DOHH2 (cell line): ENCODE results near the gene HEPHL1.

Experiments
- H3F3A ChIP-seq: fragments of 200-600 bp; sonication (generic), shearing (Covaris generic); 2 replicates; pipeline ENCODE4 v1.6.0; 2016; ENCODE audit warnings: antibody characterized with exemption, mild to moderate bottlenecking; ENCODE audit not compliant: control insufficient read depth, insufficient read depth
- H3K27ac ChIP-seq: fragments of 200-600 bp; sonication (generic); 2 replicates; pipeline ENCODE4 v1.5.1; 2014; ENCODE audit warnings: low read depth, mild to moderate bottlenecking, low read length, moderate library complexity
- H3K27me3 ChIP-seq: fragments of 200-600 bp; sonication (generic); 2 replicates; pipeline ENCODE4 v1.6.1; 2014; ENCODE audit warnings: mild to moderate bottlenecking, low read length, mixed read lengths; ENCODE audit not compliant: control insufficient read depth
- H3K36me3 ChIP-seq: fragments of 200-600 bp; sonication (generic); 2 replicates; pipeline ENCODE4 v1.6.1; 2014; ENCODE audit warnings: mild to moderate bottlenecking, low read length, moderate library complexity, mixed read lengths; ENCODE audit not compliant: control insufficient read depth
- H3K4me1 ChIP-seq: fragments of 200-600 bp; sonication (generic); 2 replicates; pipeline ENCODE4 v1.6.1; 2014; ENCODE audit warnings: mild to moderate bottlenecking, low read length, mixed read lengths; ENCODE audit not compliant: control insufficient read depth
- H3K4me2 ChIP-seq: fragments of 200-600 bp; sonication (generic); 2 replicates; pipeline ENCODE4 v1.6.0; 2014; ENCODE audit warnings: mild to moderate bottlenecking, low read length, moderate library complexity
- H3K4me3 ChIP-seq: fragments of 200-600 bp; sonication (generic); 2 replicates; pipeline ENCODE4 v1.5.1; 2014; ENCODE audit warnings: mild to moderate bottlenecking, low read length, mixed read lengths
- H3K79me2 ChIP-seq: fragments of 200-600 bp; sonication (generic); 2 replicates; pipeline ENCODE4 v1.6.1; 2014; ENCODE audit warnings: mild to moderate bottlenecking, low read length, mixed read lengths; ENCODE audit not compliant: control insufficient read depth
- H3K9me2 ChIP-seq: fragments of 200-600 bp; sonication (generic); replicated peaks from 2 replicates; pipeline ENCODE4 v1.6.1; 2014; ENCODE audit warnings: mild to moderate bottlenecking, low read length, mixed read lengths; ENCODE audit not compliant: control insufficient read depth
- H3K9me3 ChIP-seq: fragments of 200-600 bp; sonication (generic); 2 replicates; pipeline ENCODE4 v1.6.1; 2014; ENCODE audit warnings: antibody characterized with exemption, low read length, mixed read lengths; ENCODE audit not compliant: control insufficient read depth, insufficient read depth
- H4K20me1 ChIP-seq: fragments of 200-600 bp; sonication (generic); 2 replicates; pipeline ENCODE4 v1.6.0; 2014; ENCODE audit warnings: low read depth, mild to moderate bottlenecking, antibody characterized with exemption, low read length, moderate library complexity; ENCODE audit not compliant: control insufficient read depth, insufficient read depth
- CTCF ChIP-seq: fragments of 200-600 bp; sonication (generic); IDR thresholded peaks from one replicate; pipeline ENCODE4 v1.5.1; 2014; ENCODE audit warnings: antibody characterized with exemption, mild to moderate bottlenecking, low read depth, low read length; ENCODE audit not compliant: poor library complexity, severe bottlenecking
- EZH2phosphoT487 ChIP-seq: fragments of 200-600 bp; sonication (generic); IDR thresholded peaks from 2 replicates; pipeline ENCODE4 v1.6.1; 2017; ENCODE audit warnings: borderline replicate concordance, mild to moderate bottlenecking, antibody characterized with exemption, low read length, moderate library complexity, mixed read lengths

Gene HEPHL1

GRCh38 chr11:94120946-94121345, 99.8 kb downstream of the HEPHL1 start:
- no peaks in the 10 kb centered on the region for H3K9me2 ChIP-seq
- no peaks in the 10 kb centered on the region for H3K4me1 ChIP-seq
- H3K4me2 ChIP-seq, result no peak overlapping the region
- H3F3A ChIP-seq, result no peaks in the 10 kb centered on the region
- no peak overlapping the region for H3K27ac ChIP-seq
- TF ChIP-seq CTCF, result no peak
- no peak for TF ChIP-seq EZH2phosphoT487
- H3K79me2 ChIP-seq, result no peaks in the 10 kb centered on the region
- no peaks in the 10 kb centered on the region for H4K20me1 ChIP-seq
- H3K27me3 ChIP-seq, result no peaks in the 10 kb centered on the region
- H3K9me3 ChIP-seq, result peaks cover 6% of the 10 kb centered on the region; the same call in 1 of the 2 replicates
- H3K4me3 ChIP-seq, result no peak overlapping the region
- H3K36me3 ChIP-seq, result no peaks in the 10 kb centered on the region

GRCh38 chr11:94125407-94126115, 104.4 kb downstream of the HEPHL1 start:
- Histone ChIP-seq H3K27ac (no peak overlapping the region), H3K9me2 (no peaks in the 10 kb centered on the region), H3K36me3 (no peaks in the 10 kb centered on the region), H3K4me1 (peaks cover 23% of the 10 kb centered on the region), H4K20me1 (no peaks in the 10 kb centered on the region), H3K27me3 (no peaks in the 10 kb centered on the region), H3K4me2 (no peak overlapping the region), H3F3A (no peaks in the 10 kb centered on the region), H3K9me3 (peaks cover 6% of the 10 kb centered on the region; the same call in 1 of the 2 replicates), H3K79me2 (peaks cover 18% of the 10 kb centered on the region), H3K4me3 (no peak overlapping the region)
- TF ChIP-seq CTCF, result no peak
- TF ChIP-seq EZH2phosphoT487, result no peak

- TF ChIP-seq CTCF (no peak), EZH2phosphoT487 (no peak)
- Histone ChIP-seq H4K20me1 (no peaks in the 10 kb centered on the region), H3K4me2 (peak overlapping the region; percentile 86), H3K4me1 (peaks cover 25% of the 10 kb centered on the region), H3F3A (no peaks in the 10 kb centered on the region), H3K27me3 (no peaks in the 10 kb centered on the region), H3K79me2 (peaks cover 37% of the 10 kb centered on the region), H3K9me2 (no peaks in the 10 kb centered on the region), H3K36me3 (no peaks in the 10 kb centered on the region), H3K9me3 (peaks cover 6% of the 10 kb centered on the region; the same call in 1 of the 2 replicates), H3K4me3 (peak overlapping the region; percentile 95), H3K27ac (no peak overlapping the region)
These were observed 106.5 kb downstream of the HEPHL1 start for GRCh38 chr11:94127638-94128037.
